ENCODE measurements around the gene NRXN3.

Gene NRXN3

DNA sequence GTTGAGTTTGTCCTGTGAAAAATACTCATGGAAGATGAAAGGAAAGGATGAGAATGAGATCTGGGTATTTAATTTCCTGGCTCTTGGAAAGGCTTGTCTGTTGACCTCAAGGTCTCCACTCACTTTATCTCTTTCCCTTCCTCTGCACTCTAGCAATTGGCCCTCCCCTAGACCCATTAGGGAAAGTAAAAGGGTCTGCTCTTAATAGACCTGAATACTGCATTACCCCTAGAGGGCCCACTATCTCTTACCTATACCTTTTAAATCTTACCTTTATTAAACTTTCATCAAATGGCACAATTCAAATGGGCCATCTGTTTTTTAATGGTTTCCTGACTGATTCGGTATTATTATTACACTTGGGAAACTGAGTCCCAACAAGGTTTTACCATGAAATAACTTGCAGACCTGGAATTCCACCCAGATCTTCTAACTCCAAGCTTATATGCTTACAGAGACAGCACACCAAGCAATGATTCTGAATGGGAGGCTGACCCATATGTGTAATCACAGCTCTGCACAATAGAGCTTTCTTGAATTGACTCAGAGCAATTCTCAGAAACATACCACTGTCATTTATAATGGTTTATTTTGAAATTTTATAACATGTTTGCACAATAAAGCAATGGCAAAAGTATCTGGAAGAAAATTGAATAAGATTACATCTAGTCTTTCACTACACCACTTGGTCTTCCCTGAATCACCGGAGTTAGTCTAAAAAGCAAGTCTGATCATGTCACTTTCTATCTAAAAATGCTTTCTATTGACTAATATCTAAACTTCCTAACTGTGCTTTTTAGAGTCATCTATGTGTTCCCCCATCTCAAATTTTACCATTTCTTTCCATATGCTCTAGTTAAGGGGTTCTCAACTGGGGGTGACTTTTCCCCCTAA lies 618.5 kb downstream of the NRXN3 start:
- FAIRE-seq (no peak), DNase-seq (ENCODE audit: low spot score) (no peak)

DNA sequence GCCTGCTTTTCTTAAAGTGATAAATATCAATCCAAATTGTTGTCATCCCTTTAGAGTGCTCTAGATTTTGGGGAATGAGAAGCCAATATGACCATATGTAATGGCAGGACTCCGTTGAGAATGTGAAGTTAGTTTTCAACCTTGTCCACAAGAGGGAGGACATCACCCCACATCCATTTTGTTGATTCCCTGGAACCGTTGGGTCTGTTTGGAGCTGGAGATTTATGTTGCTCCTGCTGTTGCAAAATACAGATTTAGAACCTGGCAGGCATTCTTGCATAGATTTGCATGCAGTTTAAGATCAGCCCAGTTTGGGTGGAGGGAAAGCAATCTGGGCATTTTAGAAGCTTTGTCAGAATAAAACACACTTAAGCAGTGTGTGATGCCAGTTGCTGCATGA lies 620.1 kb downstream of the NRXN3 start:
- FAIRE-seq = no peak

DNA sequence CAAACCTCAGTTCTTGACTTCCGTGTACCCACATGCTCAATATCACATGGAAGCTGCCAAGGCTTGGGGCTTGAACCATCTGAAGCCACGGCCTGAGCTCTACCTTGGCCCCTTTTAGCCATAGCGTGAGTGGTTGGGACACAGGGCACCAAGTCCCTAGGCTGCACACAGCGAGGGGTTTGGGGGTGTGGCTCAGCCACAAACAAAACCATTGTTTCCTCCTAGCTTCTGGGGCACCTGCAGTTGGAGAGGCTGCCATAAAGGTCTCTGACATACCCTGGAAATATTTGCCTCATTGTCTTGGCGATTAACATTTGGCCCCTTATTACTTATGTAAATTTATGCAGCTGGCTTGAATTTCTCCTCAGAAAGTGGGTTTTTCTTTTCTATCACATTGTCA lies 628.6 kb downstream of the NRXN3 start:
- DNase-seq (ENCODE audit: low spot score) = no peak
- no peak for FAIRE-seq

More for the DNA sequence above, 620.1 kb downstream of the NRXN3 start:
- DNase-seq (ENCODE audit: low spot score) = no peak

DNA sequence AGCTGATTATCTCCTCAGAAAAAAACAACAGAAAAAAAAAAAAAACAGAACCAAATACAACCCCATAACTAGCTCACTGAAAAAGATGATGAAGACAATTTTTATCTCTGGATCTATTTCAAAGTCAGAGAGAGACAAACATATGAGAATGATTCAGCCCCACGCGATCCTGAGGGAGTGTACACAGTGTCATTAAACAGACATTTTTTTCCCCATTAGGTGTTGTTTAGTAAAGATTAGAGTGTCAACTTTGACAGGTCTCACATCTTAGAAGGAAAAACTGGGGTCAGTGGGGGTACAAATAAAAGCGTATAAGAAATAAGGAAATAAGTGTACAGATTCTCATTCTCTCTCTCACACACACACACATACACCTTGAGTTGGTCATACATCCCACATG lies 635.4 kb downstream of the NRXN3 start:
- no peak for FAIRE-seq
- DNase-seq (ENCODE audit: low spot score) = no peak

DNA sequence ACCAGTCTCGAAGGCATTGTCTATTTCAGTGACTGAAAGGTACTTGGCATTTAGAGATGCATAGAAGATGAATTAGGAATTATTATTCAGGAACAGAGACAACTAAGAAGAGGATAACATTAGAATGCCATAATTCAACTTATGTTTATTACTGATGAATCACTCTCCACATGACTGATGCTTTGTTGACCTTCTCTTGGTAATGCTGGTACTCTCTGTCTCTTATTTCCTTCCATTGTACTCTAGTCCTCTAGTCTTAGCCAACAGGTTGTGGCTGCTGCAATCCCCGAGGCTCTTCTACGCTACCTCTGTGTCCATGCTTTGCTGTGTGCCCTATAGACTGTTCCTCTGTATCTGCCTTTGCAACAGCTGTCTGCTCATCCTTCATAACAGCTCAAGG lies 652.9 kb downstream of the NRXN3 start:
- FAIRE-seq (no peak), DNase-seq (ENCODE audit: low spot score) (no peak)

DNA sequence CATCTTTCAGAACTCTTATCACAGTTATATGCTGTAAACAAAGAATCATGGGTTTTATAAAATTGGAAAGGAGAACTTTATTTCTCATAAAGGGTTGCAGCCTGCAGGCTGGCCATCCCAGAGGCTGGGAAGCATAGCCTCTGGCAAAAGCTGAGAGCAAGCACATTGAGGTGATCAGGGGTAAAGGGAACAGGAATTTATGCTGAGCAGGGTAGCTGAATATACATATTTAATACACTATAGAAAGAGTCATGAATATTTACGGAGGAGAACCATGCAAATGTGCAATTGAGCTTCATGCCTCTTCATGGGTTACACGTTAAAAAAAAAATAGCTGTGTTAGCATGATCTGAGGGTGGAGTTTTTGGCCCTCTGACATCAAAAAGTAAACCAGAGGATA lies 653.3 kb downstream of the NRXN3 start:
- no peak for FAIRE-seq
- no peak for DNase-seq (ENCODE audit: low spot score)

DNA sequence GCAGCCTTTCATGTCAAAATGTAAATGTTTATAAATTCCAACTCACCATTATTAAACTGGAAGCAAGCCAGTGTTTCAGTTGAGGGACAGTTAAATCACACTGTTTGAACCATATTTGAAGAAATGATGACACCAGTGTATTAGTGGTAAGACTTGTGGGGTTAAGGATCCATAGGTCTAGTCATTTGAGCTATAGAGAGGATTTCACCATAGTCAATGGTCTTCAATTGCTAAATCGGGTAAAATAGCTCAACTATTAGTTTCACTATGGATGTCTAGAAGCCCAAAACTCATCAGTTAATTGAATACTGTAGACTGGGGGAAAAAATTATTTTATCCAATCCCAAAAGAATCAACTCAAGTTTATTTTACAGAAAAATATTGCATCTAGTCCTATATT lies 659.1 kb downstream of the NRXN3 start:
- no peak for FAIRE-seq
- DNase-seq (ENCODE audit: low spot score) = no peak

DNA sequence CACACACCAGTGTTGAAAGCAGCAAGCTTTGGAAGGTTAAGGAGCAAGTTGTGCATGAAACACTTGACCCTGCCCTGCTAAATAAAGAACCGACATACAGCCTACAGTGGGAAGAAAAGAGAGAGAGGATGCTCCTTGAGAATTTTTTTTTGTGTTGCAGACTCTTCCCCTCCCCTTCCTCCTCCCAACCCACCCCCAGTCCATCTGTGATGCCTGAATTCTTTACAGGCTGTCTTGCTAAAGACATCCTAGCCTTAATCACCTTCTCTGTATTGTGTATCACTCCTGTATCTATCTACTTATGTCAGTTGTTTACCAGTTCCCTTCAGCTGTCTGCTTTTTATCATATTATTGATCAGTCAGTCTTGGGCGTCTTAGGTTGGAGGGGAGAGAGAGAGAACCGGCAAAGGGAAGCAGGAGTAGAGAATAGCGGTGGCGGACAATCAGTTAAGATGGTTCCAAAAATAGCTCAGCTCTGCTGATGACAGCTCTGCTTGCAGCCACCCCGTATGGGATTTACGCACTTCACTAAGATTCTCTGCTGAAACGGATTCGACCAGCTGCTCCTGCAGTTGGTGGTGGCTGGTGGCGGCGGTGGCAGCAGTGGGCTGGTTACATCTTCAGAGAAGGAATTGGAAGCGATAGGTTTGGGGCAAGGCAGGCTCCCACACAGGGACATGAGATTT lies 664.7 kb downstream of the NRXN3 start:
- DNase-seq (ENCODE audit: low spot score) = no peak
- FAIRE-seq = no peak

DNA sequence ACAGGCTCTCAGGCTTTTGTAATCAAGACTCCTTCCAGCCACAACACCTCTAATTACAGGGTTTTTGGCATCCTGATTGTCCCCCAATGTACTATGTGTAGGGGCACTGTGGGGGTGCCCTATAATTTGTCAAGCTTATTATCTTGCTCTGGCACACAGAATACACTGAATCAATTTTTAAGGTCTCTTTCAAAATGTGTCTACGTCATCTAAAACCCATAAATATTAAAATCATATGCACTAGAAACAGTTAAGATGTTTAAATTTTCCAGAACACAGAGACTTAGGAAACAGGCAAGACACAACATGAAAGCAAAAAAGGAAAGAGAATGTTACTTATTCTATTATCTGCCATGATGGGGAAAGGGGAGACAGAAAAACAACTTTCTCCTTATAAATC lies 665.7 kb downstream of the NRXN3 start:
- FAIRE-seq (no peak), DNase-seq (ENCODE audit: low spot score) (no peak)

DNA sequence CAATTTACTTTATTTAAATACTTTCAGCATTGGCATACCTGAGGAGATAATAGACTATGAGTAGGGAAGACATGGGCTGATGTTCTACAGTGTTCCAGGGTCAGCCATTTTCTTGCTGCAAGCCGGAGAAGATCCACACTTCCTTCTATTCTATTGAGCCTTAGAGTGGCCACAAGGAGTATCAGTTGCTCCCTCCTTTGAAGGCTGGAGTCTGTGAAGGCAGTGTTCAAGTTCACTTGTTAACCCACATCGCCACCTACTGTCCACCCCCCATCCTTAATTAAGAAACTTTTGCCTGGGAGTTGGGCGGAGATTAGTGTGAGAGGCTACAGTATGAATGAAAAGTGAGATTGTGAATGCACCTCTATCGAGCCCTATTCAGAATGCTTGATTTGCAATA lies 666.6 kb downstream of the NRXN3 start:
- peak; percentile 38 for DNase-seq (ENCODE audit: low spot score)
- FAIRE-seq = no peak

DNA sequence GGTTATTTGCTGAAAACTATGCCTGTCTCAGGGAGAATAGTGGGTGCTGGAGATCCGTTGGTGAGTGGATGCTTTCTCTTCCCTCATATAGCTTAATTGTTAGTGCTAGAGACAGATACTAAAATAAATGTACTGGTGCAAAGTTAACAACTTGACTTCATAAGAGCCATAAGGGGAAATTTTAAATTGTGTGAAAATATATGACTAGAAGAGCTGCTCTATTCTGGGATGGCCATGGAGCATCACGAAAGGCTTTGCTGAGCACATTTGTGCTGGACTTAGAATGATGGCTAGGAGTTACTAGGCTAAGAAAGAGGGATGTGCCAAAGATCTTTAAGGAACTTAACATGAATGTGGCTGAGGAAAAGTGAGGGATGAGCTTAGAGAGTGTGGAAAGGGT lies 668.8 kb downstream of the NRXN3 start:
- DNase-seq (ENCODE audit: low spot score) (no peak), FAIRE-seq (no peak)

DNA sequence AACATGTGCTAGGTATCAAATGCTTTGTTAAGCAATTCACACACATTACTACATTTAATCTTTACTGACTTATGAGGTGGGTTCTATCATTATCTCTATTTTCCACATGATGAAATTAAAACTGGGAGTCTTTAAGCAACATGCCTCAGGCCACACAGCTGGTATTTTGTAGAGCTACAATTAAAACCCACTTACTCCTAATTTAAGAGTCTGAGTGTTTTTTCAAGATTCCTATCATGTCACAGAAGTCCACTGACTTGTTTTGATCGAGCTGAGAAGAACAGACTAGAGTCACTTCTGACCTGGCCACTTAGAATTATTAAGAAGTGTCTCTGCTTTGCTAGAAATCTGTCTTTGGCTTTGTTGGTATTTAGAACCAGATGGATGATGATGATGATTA lies 670.7 kb downstream of the NRXN3 start:
- FAIRE-seq (no peak), DNase-seq (ENCODE audit: low spot score) (no peak)

DNA sequence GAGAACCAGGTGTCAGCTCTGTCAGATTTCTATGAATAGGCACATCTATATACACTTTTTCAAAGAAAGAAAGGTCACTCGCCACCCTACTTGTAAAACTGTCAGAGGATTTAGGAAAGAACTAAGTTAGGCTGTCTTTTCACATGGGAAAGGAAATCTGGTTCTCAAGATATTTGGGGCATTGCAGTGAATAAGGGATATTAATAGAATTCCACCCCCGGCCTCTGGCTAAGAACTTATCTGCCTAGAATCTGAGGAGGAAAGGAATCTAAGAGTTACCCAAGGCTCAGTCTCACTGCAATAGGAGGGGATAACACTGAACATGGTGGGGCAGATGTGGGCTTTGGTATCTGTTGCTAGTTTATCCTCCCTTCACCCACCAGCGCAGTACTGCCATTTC lies 677.6 kb downstream of the NRXN3 start:
- DNase-seq (ENCODE audit: low spot score) = no peak
- FAIRE-seq = no peak

DNA sequence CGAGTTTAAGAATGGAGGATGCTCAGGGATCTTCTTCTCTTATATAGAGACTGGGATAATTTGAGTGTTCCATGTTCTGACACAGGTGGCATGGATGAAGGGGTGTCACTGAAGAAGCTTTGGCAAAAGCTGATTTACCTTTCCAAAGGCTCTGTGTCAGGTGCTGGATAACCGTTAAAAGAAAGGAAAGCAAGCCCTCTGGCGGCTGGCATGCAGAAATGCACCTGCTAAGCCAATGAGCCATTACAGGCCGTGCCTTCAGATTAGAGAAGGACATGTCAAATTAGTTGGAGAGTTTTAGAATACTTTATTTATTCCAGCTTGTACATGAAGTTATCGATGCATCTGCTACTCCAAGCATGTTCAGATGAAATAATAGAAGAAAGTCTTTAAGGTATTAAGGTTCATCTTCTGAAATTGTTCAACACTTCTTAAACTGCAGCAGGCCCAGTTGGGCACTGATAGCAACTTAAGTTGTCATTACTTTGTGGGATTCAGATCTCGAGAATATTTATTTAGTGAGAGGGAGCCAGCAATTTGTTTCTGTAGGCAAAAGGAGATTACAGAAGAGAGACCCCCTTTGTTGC lies 678.2 kb downstream of the NRXN3 start:
- FAIRE-seq (no peak), DNase-seq (ENCODE audit: low spot score) (peak; percentile 10)

DNA sequence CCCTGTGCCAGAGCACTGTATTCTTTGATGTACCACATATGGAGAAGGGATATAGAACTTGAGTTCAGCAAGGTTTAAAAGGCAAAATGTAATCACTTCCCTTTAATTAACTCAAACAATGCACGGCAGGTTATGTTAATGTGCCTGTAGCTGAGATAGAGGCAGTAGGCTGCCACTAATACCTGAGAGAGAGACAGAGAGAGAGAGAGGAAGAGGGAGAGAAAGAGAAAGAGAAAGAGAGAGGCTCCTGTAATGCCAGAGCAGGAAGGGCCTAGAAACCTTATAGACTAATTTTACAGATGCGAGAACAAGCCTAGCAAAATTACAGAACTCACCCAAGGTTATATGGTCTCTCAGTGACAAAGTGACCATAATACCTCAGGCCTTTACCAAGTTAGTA lies 679.8 kb downstream of the NRXN3 start:
- no peak for DNase-seq (ENCODE audit: low spot score)
- FAIRE-seq = no peak

DNA sequence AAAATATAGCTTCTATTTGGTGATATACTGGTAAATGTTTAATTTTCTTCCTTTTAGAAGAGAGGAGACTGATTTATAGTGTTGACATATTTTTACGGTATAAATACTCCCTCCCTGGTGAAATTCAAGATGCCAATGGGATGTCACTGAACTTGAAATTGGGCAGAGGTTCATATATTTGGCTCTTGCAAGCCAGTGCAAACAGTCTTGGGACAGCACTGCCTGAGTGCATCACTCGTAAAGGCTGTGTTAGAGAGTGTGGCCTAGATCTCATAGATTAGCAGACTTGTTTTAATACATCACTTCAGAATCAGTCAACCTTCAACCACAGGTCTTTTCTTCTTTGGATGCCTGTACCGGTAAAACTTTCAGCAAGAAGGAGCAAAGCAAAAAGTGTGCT lies 681.0 kb downstream of the NRXN3 start:
- FAIRE-seq (no peak), DNase-seq (ENCODE audit: low spot score) (no peak)

DNA sequence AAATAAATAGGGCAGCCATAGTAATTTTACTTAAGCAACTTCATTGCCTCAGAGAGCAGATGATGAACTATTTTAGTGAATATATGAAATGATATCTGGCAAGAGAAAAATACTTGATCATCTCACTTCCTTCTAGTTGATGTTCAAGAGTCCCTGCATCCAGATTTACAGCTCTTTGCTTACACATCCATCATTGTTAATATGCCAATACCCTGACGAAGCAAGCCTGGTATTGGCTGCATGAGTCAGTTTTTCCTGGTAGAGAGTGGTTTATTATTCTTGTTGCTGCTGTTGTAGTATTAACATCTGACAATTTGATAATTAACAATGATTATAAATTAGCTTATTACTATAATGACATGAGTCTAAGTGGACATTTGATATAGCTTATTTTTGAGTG lies 681.9 kb downstream of the NRXN3 start:
- FAIRE-seq = no peak
- no peak for DNase-seq (ENCODE audit: low spot score)

DNA sequence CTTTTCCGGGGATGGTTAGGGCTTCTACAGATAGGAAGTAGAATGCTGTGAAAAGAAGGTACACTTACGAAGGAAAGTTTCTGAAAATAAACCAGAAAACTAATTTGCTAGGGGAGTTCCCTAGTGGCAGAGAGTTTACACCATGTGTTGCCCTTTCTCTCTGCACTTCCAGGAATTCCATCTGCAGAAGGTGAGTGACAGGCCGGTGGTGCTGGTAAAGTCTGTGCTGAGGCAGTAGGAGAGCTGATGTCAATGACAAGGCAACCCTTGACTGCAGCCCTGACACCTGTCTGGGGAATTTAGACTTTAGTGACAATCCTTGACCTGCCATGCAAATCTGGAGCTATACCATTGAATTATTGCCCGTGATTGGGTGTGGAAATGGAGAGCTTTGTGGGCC lies 687.8 kb downstream of the NRXN3 start:
- FAIRE-seq (no peak), DNase-seq (ENCODE audit: low spot score) (no peak)

DNA sequence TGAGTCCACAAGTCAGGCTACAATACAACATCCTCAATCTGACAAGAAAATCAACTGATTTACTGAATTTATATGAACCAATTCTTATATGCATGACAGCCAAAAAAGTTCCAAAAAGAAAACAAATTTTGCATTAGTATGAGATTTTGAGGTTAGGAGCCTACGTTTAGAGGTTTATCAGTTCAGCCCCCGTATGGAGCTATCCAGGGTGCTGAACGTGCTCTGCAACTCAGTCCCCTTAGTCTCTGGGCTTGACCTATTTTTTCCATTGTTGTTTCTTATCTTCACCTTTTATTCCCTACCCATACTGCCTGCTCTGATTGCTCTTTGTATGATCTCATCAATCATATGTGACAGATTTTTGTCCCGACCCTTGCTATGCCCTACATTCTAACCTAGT lies 693.0 kb downstream of the NRXN3 start:
- no peak for DNase-seq (ENCODE audit: low spot score)
- FAIRE-seq = no peak

DNA sequence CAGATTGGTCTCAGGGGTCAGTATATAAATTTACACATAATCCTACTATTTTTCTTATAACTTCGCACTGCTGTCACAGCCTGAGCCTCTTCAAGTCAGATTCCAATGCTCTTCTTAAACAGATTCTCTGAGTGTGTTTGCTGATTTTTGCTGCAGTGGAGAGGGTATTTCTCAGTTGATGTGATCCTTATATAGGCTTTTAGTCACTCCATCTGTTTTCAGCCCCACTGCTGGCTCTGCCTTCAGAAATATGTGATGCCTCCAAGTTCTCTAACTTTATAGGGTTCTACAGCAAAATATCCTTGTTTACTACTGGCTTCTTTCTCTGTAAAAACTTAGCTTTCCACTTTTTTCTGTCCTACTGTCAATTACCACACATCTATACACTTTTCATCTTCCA lies 702.7 kb downstream of the NRXN3 start:
- DNase-seq (ENCODE audit: low spot score) (no peak), FAIRE-seq (no peak)

DNA sequence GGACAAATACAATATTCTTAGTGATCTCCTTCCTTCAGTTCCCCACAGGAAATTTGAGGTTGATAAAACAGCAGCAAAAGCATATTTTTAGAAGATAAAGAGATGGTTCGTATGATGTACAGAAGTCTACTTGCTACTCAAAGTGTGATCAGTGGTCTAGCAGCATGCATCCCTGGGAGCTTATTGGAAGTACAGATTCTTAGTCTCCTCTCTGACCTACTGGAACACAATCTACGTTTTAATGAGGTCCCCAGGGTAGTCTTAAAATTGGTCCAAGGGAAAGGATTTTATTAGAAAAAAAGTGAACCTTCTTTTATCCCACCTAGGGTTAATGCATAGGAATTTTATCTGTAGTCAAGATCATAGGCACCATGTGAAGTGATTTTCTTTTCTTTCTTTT lies 703.4 kb downstream of the NRXN3 start:
- DNase-seq (ENCODE audit: low spot score) (no peak), FAIRE-seq (no peak)

DNA sequence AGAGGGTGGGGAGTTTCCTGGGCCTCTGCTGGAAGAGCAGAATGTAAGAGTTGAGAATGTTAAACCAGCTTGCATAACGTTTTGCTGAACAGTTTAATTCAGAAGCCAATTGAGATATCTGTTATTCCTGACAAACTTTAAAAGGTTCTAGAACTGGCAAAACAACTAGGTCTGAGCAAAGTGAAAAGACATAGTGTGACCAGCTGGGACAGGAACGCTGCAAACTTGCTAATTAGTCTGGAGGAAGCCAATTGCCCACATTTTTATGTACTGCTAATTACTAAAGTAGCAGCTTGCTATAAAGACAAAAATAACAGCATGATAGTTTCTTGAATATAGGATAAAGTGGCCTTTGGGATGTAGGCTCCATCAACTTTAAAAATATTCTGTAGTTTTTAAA lies 704.9 kb downstream of the NRXN3 start:
- DNase-seq (ENCODE audit: low spot score) (no peak), FAIRE-seq (no peak)

DNA sequence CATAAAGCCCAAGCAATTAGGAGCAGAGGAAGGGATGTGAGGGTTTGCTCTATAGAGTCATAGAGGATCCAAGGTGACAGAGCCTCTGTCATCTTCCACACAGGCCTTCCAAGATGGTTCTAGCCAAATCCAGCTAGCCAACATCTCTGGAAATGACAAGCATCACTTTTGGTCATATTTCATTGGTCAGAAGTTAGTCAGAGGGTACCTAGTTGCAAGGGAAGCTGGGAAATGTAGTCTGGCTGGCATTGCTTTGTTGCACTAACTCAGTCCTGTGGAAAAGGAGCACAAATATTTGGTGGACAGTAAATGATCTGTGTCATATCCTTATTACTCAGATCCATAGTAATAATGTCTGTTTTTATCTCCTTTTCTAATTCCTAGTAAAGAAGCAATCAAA lies 715.7 kb downstream of the NRXN3 start:
- no peak for DNase-seq (ENCODE audit: low spot score)
- no peak for FAIRE-seq

Measured in RCC 7860 (cell line).